PC-9 (cell line): ENCODE data around the gene ERCC1. TPM values are rescaled to one million over a fixed set of nuclear protein-coding genes. Genes with fewer than 3 reads are reported as not detected.

Experiments
- BruUV-seq: library from RNA; stranded (reverse); fragments of 400-500 nt; replicated peaks from 2 replicates; lab custom pipeline; 2021; lab: Mats Ljungman, UMichigan
- CTCF ChIA-PET: fragments of 300-600 bp; sonication (Branson Sonifier 250); formaldehyde crosslinking; loops from one replicate; lab custom pipeline; 2022; ENCODE audit warnings: antibody characterized with exemption; lab: Charles Lee
- POLR2A ChIA-PET: fragments of 300-600 bp; sonication (Branson Sonifier 250); formaldehyde crosslinking; loops from one replicate; lab custom pipeline; 2022; ENCODE audit warnings: antibody characterized with exemption; ENCODE audit not compliant: unreplicated experiment; lab: Charles Lee
- DNase-seq, 2 experiments: peaks; one replicate each; pipeline versions ENCODE4 v3.0.0 to v3.0.0-alpha.2; 2015 to 2022; ENCODE audit warnings: mixed read lengths in 1 of 2
- H2AFZ ChIP-seq: fragments of 200-600 bp; sonication (generic); 2 replicates; pipeline ENCODE4 v1.8.1; 2017; ENCODE audit warnings: antibody characterized with exemption
- H3F3A ChIP-seq: fragments of 200-600 bp; sonication (generic); 2 replicates; pipeline ENCODE4 v1.8.1; 2017; ENCODE audit warnings: antibody characterized with exemption, mild to moderate bottlenecking, low read depth; ENCODE audit not compliant: insufficient read depth
- H3K27ac ChIP-seq: fragments of 200-600 bp; sonication (generic); 2 replicates; pipeline ENCODE4 v1.6.1; 2016; ENCODE audit warnings: mixed run types
- H3K27me3 ChIP-seq: fragments of 200-600 bp; sonication (generic); 2 replicates; pipeline ENCODE4 v1.6.1; 2016; ENCODE audit warnings: low read depth, mixed run types; ENCODE audit not compliant: insufficient read depth
- H3K36me3 ChIP-seq: fragments of 200-600 bp; sonication (generic); 2 replicates; pipeline ENCODE4 v1.6.1; 2016; ENCODE audit warnings: low read depth, mixed run types
- H3K4me1 ChIP-seq: fragments of 200-600 bp; sonication (generic); replicated peaks from 2 replicates; pipeline ENCODE4 v1.6.1; 2016; ENCODE audit warnings: mixed run types; ENCODE audit not compliant: insufficient read depth
- H3K4me2 ChIP-seq: fragments of 200-600 bp; sonication (generic); 2 replicates; pipeline ENCODE4 v1.6.1; 2017; ENCODE audit warnings: mixed run types
- H3K4me3 ChIP-seq: fragments of 200-600 bp; sonication (generic); 2 replicates; pipeline ENCODE4 v1.6.1; 2016; ENCODE audit warnings: mixed run types
- H3K79me2 ChIP-seq: fragments of 200-600 bp; sonication (generic); 2 replicates; pipeline ENCODE4 v1.6.1; 2017; ENCODE audit warnings: low read depth, mixed run types
- H3K9me2 ChIP-seq: fragments of 200-600 bp; sonication (generic); 2 replicates; pipeline ENCODE4 v1.8.1; 2017; ENCODE audit warnings: mild to moderate bottlenecking; ENCODE audit not compliant: insufficient read depth
- H3K9me3 ChIP-seq: fragments of 200-600 bp; sonication (generic); 2 replicates; pipeline ENCODE4 v1.8.1; 2016; ENCODE audit warnings: low read depth; ENCODE audit not compliant: insufficient read depth
- H4K20me1 ChIP-seq: fragments of 200-600 bp; sonication (generic); 2 replicates; pipeline ENCODE4 v1.8.1; 2017; ENCODE audit not compliant: insufficient read depth
- CTCF ChIP-seq: fragments of 200-600 bp; sonication (generic); conservative IDR thresholded peaks from 2 replicates; pipeline ENCODE4 v1.6.1; 2017; ENCODE audit warnings: mixed run types, antibody characterized with exemption, mild to moderate bottlenecking, moderate library complexity
- EZH2 ChIP-seq: fragments of 200-600 bp; sonication (generic); IDR thresholded peaks from 2 replicates; pipeline ENCODE4 v1.8.0; 2017; ENCODE audit warnings: antibody characterized with exemption, low read depth
- intact Hi-C: fragments of 100-400 bp; cut with micrococcal nuclease; formaldehyde crosslinking; loops from one replicate; pipeline ENCODE4 v1.10.0; 2022; ENCODE audit not compliant: unreplicated experiment
- total RNA-seq: library from RNA; stranded (reverse); gene quantifications from 2 replicates; pipeline ENCODE4 v1.2.3, GENCODE V29; 2021

The ERCC1 gene
- total RNA-seq, 1 experiment from 2014 or later = 102 TPM

GRCh38 chr19:45404557-45405434 is 18.9 kb downstream of the ERCC1 start, which contains the start of gene PPP1R13L:
TSS of gene PPP1R13L (minus strand) at chr19:45405069. CDS start at chr19:45398318, 6,751 bp downstream.
- H3K27me3 ChIP-seq = no peaks in the 10 kb centered on the region
- peaks cover 23% of the 10 kb centered on the region; the same call in 1 of the 2 replicates for H3F3A ChIP-seq
- POLR2A ChIA-PET = interaction anchor here (0.6 to 0.7 kb wide), 9 partner anchors 25 to 1462 kb away, joined by 3 to 14 read pairs (median 4); partner anchors contain the start of gene TRAPPC6A
- no peak for TF ChIP-seq EZH2
- TF ChIP-seq CTCF = no peak
- H3K4me2 ChIP-seq = peak within 1 kb of the TSS; percentile 86
- H4K20me1 ChIP-seq = peaks cover 18% of the 10 kb centered on the region
- H3K36me3 ChIP-seq = peaks cover 3% of the 10 kb centered on the region; the same call in 1 of the 2 replicates
- H2AFZ ChIP-seq = peak within 1 kb of the TSS; percentile 84
- peak; percentile 92 to 94 for DNase-seq
- intact Hi-C loops = loop anchor here (1.0 to 10.0 kb wide), 4 partner anchors 19 to 310 kb away; partner anchors contain the start of genes ERCC1, ERCC2 and PPP1R37
- peaks cover 24% of the 10 kb centered on the region for H3K4me1 ChIP-seq
- peak within 1 kb of the TSS; percentile 91 for H3K27ac ChIP-seq
- TSS peak; percentile 57 for BruUV-seq
- CTCF ChIA-PET = interaction anchor here (0.8 to 1.0 kb wide), 2 partner anchors 74 to 273 kb away, joined by 3 read pairs; no protein-coding TSS in a partner anchor
- H3K4me3 ChIP-seq = peak within 1 kb of the TSS; percentile 95
- no peaks in the 10 kb centered on the region for H3K9me2 ChIP-seq
- no peaks in the 10 kb centered on the region for H3K9me3 ChIP-seq
- peaks cover 60% of the 10 kb centered on the region for H3K79me2 ChIP-seq

DNA sequence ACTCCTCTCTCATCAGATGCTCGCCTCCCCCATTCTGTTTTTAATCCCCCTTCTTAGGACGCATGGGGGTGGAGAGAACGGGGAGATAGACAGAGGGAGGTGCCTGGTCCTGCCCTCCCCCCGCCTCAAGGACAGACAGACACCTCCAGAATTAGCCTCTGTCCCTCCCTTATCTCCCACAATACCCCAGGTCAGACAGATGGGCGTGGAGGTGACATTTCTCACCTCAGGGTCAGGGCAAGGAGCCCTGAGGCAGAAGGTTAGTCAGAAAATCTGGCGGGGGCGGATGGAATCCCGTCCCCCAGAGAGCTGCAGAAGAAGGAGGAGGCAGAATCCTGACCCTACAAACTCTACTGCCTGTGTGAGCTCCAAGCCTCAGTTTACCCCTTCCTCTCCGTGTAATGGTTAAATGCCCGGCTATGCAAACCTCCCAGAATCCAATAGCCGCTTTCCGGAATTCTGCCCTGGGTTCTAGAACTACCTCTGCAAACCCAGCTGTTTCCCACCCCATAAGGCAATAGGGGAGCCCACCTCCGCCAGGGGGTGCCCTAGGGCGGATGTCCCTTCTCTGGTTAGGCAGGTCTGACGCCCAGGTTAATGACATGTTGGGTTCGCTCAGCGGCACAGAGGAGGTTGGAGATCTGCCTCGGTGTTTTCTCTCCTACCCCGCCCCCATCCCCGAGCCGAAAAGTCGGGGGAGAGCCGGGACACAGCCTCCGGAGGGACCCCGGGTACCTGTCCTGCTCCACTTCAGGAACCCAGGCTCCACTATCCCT is 19.7 kb downstream of the ERCC1 start:
- intact Hi-C loops = loop anchor here (10.0 kb wide), 1 partner anchor 309 kb away; the partner anchor contains the start of gene PPP1R37
- Histone ChIP-seq H2AFZ (peak overlapping the region; percentile 84), H3K4me1 (peaks cover 24% of the 10 kb centered on the region), H3K4me2 (peak overlapping the region; percentile 86), H3F3A (peaks cover 19% of the 10 kb centered on the region; the same call in 1 of the 2 replicates), H3K79me2 (peaks cover 67% of the 10 kb centered on the region), H4K20me1 (peaks cover 18% of the 10 kb centered on the region), H3K27ac (peak overlapping the region; percentile 91), H3K9me3 (no peaks in the 10 kb centered on the region), H3K36me3 (peaks cover 3% of the 10 kb centered on the region; the same call in 1 of the 2 replicates), H3K4me3 (peak overlapping the region; percentile 95), H3K27me3 (no peaks in the 10 kb centered on the region), H3K9me2 (no peaks in the 10 kb centered on the region)
- TF ChIP-seq EZH2 (no peak), CTCF (peak; percentile 89)
- DNase-seq = peak; percentile 72 to 82
- ChIA-PET POLR2A (interaction anchor here (0.6 to 0.8 kb wide), 4 partner anchors 19 to 1463 kb away, joined by 3 to 8 read pairs (median 5); no protein-coding TSS in a partner anchor), CTCF (interaction anchor here (0.8 to 1.0 kb wide), 2 partner anchors 75 to 273 kb away, joined by 3 read pairs; no protein-coding TSS in a partner anchor)
- BruUV-seq = no TSS peak
